ENCODE measurements around the gene CRYBB1.

The CRYBB1 gene

DNA sequence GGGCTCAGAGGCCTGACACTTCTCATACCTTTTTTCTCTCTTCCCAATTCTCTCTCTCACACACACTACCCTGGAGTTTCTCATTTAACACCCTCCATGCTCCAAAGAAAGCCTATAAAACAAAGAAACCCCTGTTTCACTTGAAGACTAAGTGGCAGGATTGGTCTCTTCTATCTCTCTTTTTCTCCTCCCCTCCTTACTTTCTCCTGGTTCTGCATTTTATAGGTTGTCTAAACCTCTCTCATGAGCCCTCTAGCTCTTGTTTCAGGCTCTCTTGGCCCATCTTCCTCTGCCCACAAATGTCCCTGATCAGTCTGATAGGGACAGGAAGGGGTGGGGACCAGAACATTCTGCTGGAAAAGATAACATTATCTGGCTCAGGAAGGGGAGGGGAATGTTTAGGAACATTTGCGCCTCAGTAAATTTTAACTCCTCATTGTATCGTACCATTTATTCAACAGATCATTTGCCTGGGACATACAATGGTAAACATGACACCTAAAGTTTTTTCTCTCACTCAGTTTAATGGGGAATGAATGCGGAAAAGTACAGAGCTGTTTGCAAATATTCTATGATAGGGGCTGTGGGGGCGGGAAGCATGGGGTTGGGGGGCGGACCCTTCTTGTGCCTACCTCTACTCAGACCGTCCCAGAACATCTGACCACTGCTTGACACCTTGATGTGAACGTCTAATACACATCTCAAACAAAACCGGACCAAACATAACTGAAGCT is 14.8 kb upstream of the CRYBB1 start:
- TF ChIP-seq CTCF (IDR thresholded peaks at IDR 0.05; ENCODE audit: extremely low read depth, missing control alignments) = no peak

DNA sequence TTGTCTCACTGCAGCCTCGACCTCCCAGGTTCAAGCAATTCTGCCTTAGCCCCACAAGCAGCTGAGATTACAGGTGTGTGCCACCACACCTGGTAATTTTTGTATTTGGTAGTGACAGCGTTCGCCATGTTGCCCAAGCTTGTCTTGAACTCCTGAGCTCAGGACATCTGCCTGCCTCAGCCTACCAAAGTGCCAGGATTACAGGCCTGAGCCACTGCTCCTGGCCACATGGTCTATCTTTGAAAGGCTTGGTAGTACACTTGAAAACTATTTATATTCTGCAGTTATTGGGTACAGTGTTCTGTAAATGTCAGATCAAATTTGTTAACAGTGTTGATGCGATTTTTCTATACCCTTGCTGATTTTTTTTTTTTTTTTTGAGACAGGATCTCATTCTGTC is 13.5 kb upstream of the CRYBB1 start:
- no peak for TF ChIP-seq CTCF (IDR thresholded peaks at IDR 0.05; ENCODE audit: extremely low read depth, missing control alignments)

More for the DNA sequence above, 14.8 kb upstream of the CRYBB1 start:
- no peak for DNase-seq (ENCODE audit: low spot score)

DNA sequence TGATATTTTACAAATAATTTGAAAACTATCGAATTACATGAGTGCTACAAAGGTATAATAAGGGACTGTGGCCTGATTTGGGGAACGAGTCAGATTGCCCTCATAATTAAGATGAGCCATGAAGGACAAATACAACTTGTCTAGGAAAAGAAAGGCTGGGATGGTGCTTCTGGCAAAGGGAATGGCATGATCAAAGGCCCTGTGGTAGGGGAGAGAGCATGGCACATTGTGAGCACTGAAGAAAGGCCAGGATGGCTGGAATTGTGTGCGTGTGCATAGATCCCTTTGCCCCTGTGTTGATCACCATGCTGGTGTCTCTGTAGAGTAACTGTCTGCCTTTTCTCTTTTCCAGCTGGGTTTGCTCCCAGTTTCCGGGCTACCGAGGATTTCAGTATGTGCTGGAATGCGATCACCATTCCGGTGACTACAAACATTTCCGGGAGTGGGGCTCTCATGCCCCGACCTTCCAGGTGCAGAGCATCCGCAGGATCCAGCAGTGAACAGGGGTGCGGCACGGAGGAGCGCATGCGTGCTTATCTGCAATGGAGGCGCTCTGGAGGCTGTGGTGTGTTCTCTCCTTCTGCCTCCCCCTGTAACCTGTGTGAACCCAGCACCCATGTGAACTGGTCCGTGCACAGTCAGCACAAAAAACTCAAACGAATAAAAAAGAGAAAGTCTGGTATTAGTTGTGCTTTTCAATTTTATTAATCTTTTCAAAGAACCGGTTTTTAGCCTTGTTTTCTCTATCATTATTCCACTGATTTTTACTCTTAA is 12.3 kb upstream of the CRYBB1 start:
- no peak for TF ChIP-seq CTCF (IDR thresholded peaks at IDR 0.05; ENCODE audit: extremely low read depth, missing control alignments)
- DNase-seq (ENCODE audit: low spot score) = no peak

More for the DNA sequence above, 13.5 kb upstream of the CRYBB1 start:
- DNase-seq (ENCODE audit: low spot score) = no peak

- DNase-seq (ENCODE audit: low spot score) = no peak
- no peak for TF ChIP-seq CTCF (IDR thresholded peaks at IDR 0.05; ENCODE audit: extremely low read depth, missing control alignments)
These were observed 7.0 kb upstream of the CRYBB1 start for GRCh38 chr22:26624803-26625202.

GRCh38 chr22:26623984-26624383 is 6.2 kb upstream of the CRYBB1 start:
- no peak for DNase-seq (ENCODE audit: low spot score)
- no peak for TF ChIP-seq CTCF (IDR thresholded peaks at IDR 0.05; ENCODE audit: extremely low read depth, missing control alignments)

GRCh38 chr22:26621663-26622062 is 3.8 kb upstream of the CRYBB1 start, which contains the start of gene CRYBA4:
CRYBA4 (plus strand) TSS chr22:26621963; CDS start chr22:26622597, 634 bp downstream.
- no peak for TF ChIP-seq CTCF (IDR thresholded peaks at IDR 0.05; ENCODE audit: extremely low read depth, missing control alignments)
- DNase-seq (ENCODE audit: low spot score) = no peak

DNA sequence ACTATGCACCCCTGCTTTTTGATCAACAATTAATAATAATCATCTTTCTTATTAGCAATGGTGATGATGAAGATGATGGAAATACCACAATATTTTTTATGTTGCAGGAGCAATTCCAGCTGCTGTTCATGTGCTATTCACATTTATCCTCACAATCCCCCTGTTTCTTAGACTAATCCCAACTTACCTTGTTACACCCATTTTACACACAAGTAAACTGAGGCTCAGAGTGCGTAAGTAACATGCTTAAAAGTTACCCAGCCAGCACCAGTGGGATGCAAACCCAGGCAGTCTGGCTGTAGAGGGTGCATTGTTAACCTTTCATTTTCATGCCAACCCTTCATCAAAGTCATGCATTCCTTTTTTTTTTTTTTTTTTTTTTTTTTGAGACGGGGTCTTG is 2.4 kb upstream of the CRYBB1 start:
- no peak for TF ChIP-seq CTCF (IDR thresholded peaks at IDR 0.05; ENCODE audit: extremely low read depth, missing control alignments)
- no peak for DNase-seq (ENCODE audit: low spot score)
